Rectal smooth muscle tissue (tissue), 1 donor: Measurements from ENCODE around the gene CEMIP.
"Not testable (repeated sequence)": the region's sequence is repeated elsewhere in the genome, so short reads cannot be mapped to it uniquely, and the experiment has no call there.

Experiments
- H3K27ac ChIP-seq: one replicate; pipeline ENCODE4 v1.7.0; 2013; ENCODE audit warnings: low read depth, low read length, inconsistent platforms
- H3K27me3 ChIP-seq: one replicate; pipeline ENCODE4 v1.7.0; 2013; ENCODE audit warnings: low read length; ENCODE audit not compliant: control insufficient read depth, insufficient read depth
- H3K36me3 ChIP-seq: one replicate; pipeline ENCODE4 v1.7.0; 2013; ENCODE audit warnings: low read length; ENCODE audit not compliant: control insufficient read depth, insufficient read depth
- H3K4me1 ChIP-seq: one replicate; pipeline ENCODE4 v1.7.0; 2013; ENCODE audit warnings: low read length; ENCODE audit not compliant: control insufficient read depth, insufficient read depth
- H3K4me3 ChIP-seq: one replicate; pipeline ENCODE4 v1.7.0; 2013; ENCODE audit warnings: low read length
- H3K9ac ChIP-seq: one replicate; pipeline ENCODE4 v1.7.0; 2013; ENCODE audit warnings: low read length

The CEMIP gene

GRCh38 chr15:80745888-80746287 lies 33.3 kb upstream of the CEMIP start:
- no peak overlapping the region for H3K9ac ChIP-seq
- no peaks in the 10 kb centered on the region for H3K27me3 ChIP-seq
- H3K4me1 ChIP-seq = no peaks in the 10 kb centered on the region
- H3K36me3 ChIP-seq = peaks cover 2% of the 10 kb centered on the region
- no peak overlapping the region for H3K4me3 ChIP-seq
- H3K27ac ChIP-seq = no peak overlapping the region

GRCh38 chr15:80747317-80748053 lies 31.7 kb upstream of the CEMIP start:
- Histone ChIP-seq H3K36me3 (peaks cover 2% of the 10 kb centered on the region), H3K27me3 (no peaks in the 10 kb centered on the region), H3K4me1 (no peaks in the 10 kb centered on the region), H3K4me3 (no peak overlapping the region), H3K9ac (no peak overlapping the region), H3K27ac (no peak overlapping the region)

GRCh38 chr15:80749589-80749988 lies 29.6 kb upstream of the CEMIP start:
- Histone ChIP-seq H3K27ac (no peak overlapping the region), H3K4me1 (no peaks in the 10 kb centered on the region)

DNA sequence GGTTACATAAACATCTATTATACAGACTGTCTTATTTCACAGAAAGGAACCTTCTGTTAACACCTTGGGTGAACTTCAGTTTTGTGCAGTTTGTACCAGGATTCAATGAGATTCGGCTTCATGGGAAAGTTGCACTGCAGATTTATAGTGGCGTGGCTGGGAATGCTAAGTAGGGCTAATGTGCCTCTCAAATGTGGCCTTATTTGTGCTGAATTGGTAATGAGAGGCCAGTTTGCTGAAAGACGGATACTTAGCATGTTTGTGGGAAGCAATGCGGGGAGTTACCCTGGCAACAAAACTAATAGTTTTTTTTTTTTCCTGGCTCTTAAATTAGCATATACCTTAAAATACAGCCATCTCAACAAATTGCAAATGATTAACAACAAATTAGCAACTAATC lies 28.6 kb upstream of the CEMIP start:
- no peak overlapping the region for H3K9ac ChIP-seq
- no peak overlapping the region for H3K4me3 ChIP-seq
- no peaks in the 10 kb centered on the region for H3K4me1 ChIP-seq
- no peak overlapping the region for H3K27ac ChIP-seq
- no peaks in the 10 kb centered on the region for H3K27me3 ChIP-seq
- H3K36me3 ChIP-seq = peaks cover 2% of the 10 kb centered on the region

More at GRCh38 chr15:80749589-80749988, 29.6 kb upstream of the CEMIP start:
- Histone ChIP-seq H3K9ac (no peak overlapping the region), H3K36me3 (peaks cover 2% of the 10 kb centered on the region), H3K27me3 (no peaks in the 10 kb centered on the region), H3K4me3 (no peak overlapping the region)

- Histone ChIP-seq H3K27me3 (no peaks in the 10 kb centered on the region), H3K4me1 (no peaks in the 10 kb centered on the region), H3K9ac (no peak overlapping the region), H3K4me3 (no peak overlapping the region), H3K27ac (no peak overlapping the region), H3K36me3 (peaks cover 5% of the 10 kb centered on the region)
Observed at GRCh38 chr15:80752204-80752603, 27.0 kb upstream of the CEMIP start.

- no peaks in the 10 kb centered on the region for H3K27me3 ChIP-seq
- H3K9ac ChIP-seq = no peak overlapping the region
- no peak overlapping the region for H3K27ac ChIP-seq
- peaks cover 3% of the 10 kb centered on the region for H3K36me3 ChIP-seq
- no peaks in the 10 kb centered on the region for H3K4me1 ChIP-seq
- H3K4me3 ChIP-seq = no peak overlapping the region
Observed at GRCh38 chr15:80753161-80753560, 26.0 kb upstream of the CEMIP start.

DNA sequence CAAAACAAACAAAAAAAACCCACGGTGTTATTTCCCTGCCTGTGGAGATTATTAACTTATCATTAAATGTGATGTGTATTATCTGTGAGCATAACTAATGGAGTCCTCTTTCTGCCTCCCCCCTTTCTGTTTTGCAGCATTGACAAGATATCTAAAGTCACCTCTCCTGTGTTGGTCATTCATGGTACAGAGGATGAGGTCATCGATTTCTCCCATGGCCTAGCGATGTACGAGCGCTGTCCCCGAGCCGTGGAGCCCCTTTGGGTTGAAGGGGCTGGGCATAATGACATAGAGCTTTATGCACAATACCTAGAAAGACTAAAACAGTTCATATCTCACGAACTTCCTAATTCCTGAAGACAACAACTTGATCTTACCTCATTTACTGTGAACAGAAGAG lies 25.2 kb upstream of the CEMIP start:
- no peak overlapping the region for H3K9ac ChIP-seq
- no peaks in the 10 kb centered on the region for H3K4me1 ChIP-seq
- H3K4me3 ChIP-seq = no peak overlapping the region

DNA sequence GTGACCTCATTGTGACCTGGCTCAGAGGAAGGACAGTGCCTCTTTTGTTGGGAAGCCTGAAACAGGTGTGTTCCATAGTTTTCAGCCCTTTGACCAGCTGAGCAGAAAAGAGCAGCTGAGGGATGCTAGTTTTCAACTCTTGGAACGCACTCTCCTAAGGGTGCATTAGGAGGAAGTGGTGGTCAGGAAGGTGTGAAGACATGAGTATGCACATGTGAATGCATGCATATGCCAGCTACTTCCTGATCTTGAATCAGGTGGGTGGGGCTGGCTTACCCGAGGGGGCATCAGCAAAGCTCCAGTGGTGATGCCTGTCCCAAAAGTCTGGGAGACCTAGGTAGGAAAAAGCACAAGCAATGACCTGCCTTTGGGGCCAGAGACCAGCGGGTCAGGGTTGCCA lies 23.3 kb upstream of the CEMIP start:
- peaks cover 3% of the 10 kb centered on the region for H3K36me3 ChIP-seq
- no peak overlapping the region for H3K4me3 ChIP-seq
- H3K9ac ChIP-seq = no peak overlapping the region
- H3K4me1 ChIP-seq = no peaks in the 10 kb centered on the region
- H3K27me3 ChIP-seq = no peaks in the 10 kb centered on the region
- H3K27ac ChIP-seq = no peak overlapping the region

More for the DNA sequence above, 25.2 kb upstream of the CEMIP start:
- H3K36me3 ChIP-seq = peaks cover 3% of the 10 kb centered on the region
- H3K27ac ChIP-seq = no peak overlapping the region
- H3K27me3 ChIP-seq = no peaks in the 10 kb centered on the region

DNA sequence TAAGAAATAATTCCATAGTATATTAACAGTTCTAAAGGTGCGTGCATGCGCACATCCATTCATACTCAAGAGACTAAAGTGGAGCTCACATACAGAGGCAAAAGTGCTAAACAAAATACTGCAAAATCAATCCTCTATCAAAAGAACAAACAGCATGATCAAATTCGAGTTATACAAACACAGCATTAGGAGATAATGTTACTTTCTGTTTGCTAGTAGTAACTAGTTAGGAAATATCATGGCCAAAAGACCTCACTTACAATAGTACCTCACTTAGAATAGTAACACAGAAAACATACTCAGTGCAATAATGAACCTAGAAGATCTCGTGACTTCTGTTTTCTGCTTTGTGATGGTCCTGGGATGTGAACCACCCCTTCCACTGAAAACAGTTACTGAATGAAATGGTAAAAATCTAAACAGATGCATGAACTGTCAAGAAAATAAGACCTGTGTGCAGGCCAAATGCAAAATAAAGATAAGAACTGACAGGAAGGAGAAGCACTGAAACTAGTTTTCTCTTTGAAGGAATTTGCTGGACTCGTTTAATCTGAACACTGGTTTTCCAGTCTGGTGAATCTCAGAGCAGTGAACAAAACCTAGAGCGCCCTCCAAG lies 20.9 kb upstream of the CEMIP start:
- Histone ChIP-seq H3K27me3 (no peaks in the 10 kb centered on the region), H3K27ac (no peak overlapping the region), H3K36me3 (peaks cover 3% of the 10 kb centered on the region), H3K9ac (no peak overlapping the region), H3K4me1 (no peaks in the 10 kb centered on the region), H3K4me3 (no peak overlapping the region)

- H3K9ac ChIP-seq = no peak overlapping the region
- peaks cover 3% of the 10 kb centered on the region for H3K36me3 ChIP-seq
- no peak overlapping the region for H3K4me3 ChIP-seq
- no peaks in the 10 kb centered on the region for H3K4me1 ChIP-seq
- no peaks in the 10 kb centered on the region for H3K27me3 ChIP-seq
- H3K27ac ChIP-seq = no peak overlapping the region
Observed at GRCh38 chr15:80760960-80761359, 18.2 kb upstream of the CEMIP start.

DNA sequence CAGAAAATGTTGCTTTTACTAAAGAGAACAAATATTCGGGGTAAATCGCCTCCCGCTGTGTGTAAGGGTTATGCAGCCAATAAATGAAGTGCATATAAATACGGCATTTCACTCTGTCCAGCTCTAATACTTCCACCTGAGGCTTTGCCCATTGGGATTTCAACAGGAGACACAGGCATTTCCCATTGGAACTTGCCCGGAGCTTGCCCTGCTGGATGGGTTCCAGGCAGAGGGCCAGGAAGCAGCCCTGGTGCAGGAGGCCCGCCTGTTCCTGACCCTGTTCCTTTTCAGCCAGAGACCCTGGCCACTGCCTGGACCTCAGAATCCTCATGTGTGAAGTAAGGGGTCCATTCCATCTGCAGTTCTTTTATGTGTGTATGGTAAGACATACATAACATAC lies 17.4 kb upstream of the CEMIP start:
- no peaks in the 10 kb centered on the region for H3K4me1 ChIP-seq
- H3K9ac ChIP-seq = no peak overlapping the region
- no peak overlapping the region for H3K27ac ChIP-seq
- H3K27me3 ChIP-seq = no peaks in the 10 kb centered on the region
- H3K36me3 ChIP-seq = no peaks in the 10 kb centered on the region
- no peak overlapping the region for H3K4me3 ChIP-seq

DNA sequence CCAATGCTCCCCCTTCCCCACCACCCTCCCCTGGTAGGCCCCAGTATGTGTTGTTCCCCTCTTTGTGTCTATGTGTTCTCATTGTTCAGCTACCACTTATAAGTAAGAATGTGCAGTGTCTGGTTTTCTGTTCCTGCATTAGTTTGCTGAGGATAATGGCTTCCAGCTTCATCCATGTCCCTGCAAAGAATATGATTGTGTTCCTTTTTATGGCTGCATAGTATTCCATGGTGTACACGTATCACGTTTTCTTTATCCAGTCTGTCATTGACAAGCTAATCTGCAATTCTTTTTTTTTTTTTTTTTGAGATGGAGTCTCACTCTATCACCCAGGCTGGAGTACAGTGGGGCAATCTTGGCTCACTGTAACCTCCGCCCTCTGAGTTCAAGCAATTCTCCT lies 15.9 kb upstream of the CEMIP start:
- H3K27ac ChIP-seq, H3K4me3 ChIP-seq, H3K27me3 ChIP-seq, H3K4me1 ChIP-seq, H3K36me3 ChIP-seq, H3K9ac ChIP-seq: not testable (repeated sequence)

DNA sequence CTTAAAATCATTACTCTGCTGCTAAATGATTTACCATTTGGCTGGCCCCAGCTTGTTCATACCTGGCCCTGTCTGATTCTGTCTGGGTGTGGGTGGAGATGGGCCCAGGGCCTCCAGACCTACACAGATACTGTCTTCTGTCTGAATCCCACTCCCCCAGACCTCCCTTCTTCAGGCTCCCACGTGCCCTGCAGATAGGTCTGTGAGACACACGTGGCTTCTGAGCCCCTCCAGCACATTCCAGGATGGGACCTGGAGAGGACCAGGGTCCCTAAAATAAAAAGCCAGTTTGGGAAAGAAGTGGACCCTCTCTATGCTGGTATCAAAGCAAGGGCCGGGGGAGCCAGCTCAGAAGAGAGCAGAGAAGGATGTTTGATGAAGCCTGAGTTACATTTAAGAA lies 14.6 kb upstream of the CEMIP start:
- H3K4me1 ChIP-seq = no peaks in the 10 kb centered on the region
- H3K27me3 ChIP-seq = no peaks in the 10 kb centered on the region
- H3K4me3 ChIP-seq = no peak overlapping the region
- no peaks in the 10 kb centered on the region for H3K36me3 ChIP-seq
- H3K27ac ChIP-seq = no peak overlapping the region
- H3K9ac ChIP-seq = no peak overlapping the region
